Endothelial cell (in vitro differentiated cells): ENCODE measurements around the gene DAB2. TPM values are rescaled to one million over a fixed set of nuclear protein-coding genes. Genes with fewer than 3 reads are reported as not detected.

Source experiments
- DNase-seq: peaks from one replicate; pipeline ENCODE4 v3.0.0; 2021; ENCODE audit warnings: low spot score
- H3K27ac Mint-ChIP-seq: one replicate; pipeline ENCODE4 v1.8.0; 2021; ENCODE audit warnings: mixed read lengths, inconsistent platforms; ENCODE audit not compliant: unreplicated experiment
- H3K27me3 Mint-ChIP-seq: one replicate; pipeline ENCODE4 v1.8.0; 2021; ENCODE audit warnings: mild to moderate bottlenecking, moderate library complexity, mixed read lengths, inconsistent platforms; ENCODE audit not compliant: unreplicated experiment
- H3K36me3 Mint-ChIP-seq: one replicate; pipeline ENCODE4 v1.8.0; 2021; ENCODE audit warnings: mild to moderate bottlenecking, low read depth, mixed read lengths, inconsistent platforms; ENCODE audit not compliant: unreplicated experiment
- H3K4me1 Mint-ChIP-seq: one replicate; pipeline ENCODE4 v1.8.0; 2021; ENCODE audit warnings: mild to moderate bottlenecking, mixed read lengths, inconsistent platforms; ENCODE audit not compliant: unreplicated experiment
- H3K4me3 Mint-ChIP-seq: one replicate; pipeline ENCODE4 v1.8.0; 2021; ENCODE audit warnings: mild to moderate bottlenecking, mixed read lengths, inconsistent platforms; ENCODE audit not compliant: unreplicated experiment
- H3K9me3 Mint-ChIP-seq: one replicate; pipeline ENCODE4 v1.8.0; 2021; ENCODE audit warnings: mixed read lengths, inconsistent platforms; ENCODE audit not compliant: unreplicated experiment
- total RNA-seq: library from RNA; stranded (reverse); fragmentation: NEBNext Ultra II Directional; extraction: Animal tissue kit (Norgen Biotek cat#: 25700); gene quantifications from one replicate; pipeline ENCODE4 v1.2.1, GENCODE V29; 2021; ENCODE audit not compliant: unreplicated experiment
- TF ChIP-seq, protein P1 (sequence below): fragments of 200-600 bp; sonication (generic); IDR thresholded peaks from one replicate; pipeline ENCODE4 v1.5.0; 2021; ENCODE audit warnings: antibody characterized with exemption; ENCODE audit not compliant: unreplicated experiment

DAB2 gene
- total RNA-seq, 1 donor from 2014 or later = 70.7 TPM

DNA sequence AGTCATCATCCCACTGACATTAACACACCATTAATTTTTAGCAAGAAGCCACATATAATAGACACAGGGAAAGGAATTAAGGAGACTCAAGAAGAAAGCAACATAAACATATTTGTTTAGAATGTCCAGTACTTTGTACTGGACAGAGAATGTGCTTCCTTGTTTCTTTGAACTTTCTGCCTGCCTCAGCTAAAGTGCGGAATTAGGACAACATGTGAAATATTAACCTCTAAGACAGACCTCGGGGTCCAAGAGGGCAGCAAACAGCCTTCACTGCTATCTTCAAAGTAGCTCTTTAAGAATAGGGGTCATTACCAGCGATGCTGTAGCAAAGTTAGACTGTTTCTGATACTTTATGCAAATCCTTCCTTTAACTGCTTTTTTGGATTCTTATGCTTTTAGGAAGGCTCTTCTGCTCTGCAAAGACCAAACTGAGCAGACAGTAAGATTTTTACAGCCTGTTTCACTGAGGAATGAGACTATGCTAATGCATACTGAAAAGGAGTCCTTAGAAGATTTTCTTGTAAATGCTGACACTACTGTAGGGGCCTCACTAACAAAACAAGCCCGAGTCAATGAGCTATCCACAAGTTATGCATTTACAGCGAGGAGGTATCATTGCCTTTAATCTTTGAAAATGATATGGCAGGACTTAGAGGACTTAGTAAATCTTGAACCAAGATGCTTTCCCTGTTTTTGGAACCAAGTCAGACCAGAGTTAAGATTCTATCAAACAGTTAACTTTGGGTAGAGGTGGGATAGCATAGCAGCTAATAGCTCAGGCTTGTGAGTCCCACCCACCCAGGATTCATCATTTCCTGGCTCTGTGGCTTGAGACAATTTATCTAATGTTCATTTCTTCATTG lies 23.8 kb downstream of the DAB2 start:
- no peak overlapping the region for H3K27ac Mint-ChIP-seq
- no peaks in the 10 kb centered on the region for H3K9me3 Mint-ChIP-seq
- no peak for DNase-seq
- no peaks in the 10 kb centered on the region for H3K36me3 Mint-ChIP-seq
- H3K4me1 Mint-ChIP-seq = peaks cover 4% of the 10 kb centered on the region
- H3K27me3 Mint-ChIP-seq = no peaks in the 10 kb centered on the region
- no peak overlapping the region for H3K4me3 Mint-ChIP-seq
- TF ChIP-seq, protein P1, sequence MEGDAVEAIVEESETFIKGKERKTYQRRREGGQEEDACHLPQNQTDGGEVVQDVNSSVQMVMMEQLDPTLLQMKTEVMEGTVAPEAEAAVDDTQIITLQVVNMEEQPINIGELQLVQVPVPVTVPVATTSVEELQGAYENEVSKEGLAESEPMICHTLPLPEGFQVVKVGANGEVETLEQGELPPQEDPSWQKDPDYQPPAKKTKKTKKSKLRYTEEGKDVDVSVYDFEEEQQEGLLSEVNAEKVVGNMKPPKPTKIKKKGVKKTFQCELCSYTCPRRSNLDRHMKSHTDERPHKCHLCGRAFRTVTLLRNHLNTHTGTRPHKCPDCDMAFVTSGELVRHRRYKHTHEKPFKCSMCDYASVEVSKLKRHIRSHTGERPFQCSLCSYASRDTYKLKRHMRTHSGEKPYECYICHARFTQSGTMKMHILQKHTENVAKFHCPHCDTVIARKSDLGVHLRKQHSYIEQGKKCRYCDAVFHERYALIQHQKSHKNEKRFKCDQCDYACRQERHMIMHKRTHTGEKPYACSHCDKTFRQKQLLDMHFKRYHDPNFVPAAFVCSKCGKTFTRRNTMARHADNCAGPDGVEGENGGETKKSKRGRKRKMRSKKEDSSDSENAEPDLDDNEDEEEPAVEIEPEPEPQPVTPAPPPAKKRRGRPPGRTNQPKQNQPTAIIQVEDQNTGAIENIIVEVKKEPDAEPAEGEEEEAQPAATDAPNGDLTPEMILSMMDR = no peak

DNA sequence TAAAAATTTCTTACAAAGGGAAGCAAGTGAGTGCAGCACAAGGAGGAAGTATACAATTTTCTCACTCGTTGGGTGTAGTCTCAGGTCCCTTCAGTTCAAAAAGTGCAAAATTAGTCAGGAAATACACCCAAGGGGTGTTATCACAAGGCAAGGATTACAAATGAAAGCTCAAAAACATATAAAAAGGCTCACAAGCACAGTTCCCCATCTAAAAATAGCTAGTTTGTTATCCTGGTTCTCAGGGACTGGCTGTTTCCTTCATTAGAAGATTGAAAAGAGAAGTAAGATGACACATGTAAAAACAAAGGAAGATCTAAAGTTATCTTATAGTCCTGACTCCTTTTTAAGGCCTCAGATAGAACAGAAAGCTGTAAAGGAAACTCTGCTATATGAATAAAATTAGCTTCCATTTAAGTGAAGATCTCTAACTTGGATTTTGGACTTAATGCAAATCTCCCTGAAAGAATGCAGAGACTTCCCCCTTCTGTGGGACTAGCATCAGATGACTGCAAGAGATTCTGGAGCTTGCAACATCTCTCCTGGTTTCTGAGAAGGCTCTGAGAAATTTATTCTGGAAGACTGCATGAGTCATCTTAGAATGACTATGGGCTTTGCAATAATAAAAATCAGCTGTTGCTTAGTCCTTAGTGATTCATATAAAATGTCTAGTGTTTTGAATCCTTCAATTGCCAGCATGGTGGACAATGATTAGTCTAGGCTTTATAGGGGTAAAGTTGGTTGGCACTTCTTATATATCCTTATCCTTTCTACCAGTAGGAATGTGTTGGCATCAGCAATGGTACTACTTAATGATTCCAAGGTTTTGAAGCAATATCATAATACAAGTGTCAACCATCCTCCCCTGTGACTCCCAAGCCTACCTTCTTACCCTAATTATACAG lies 25.4 kb downstream of the DAB2 start:
- TF ChIP-seq, protein P1 = no peak
- Mint-ChIP-seq H3K27me3 (no peaks in the 10 kb centered on the region), H3K27ac (no peak overlapping the region), H3K9me3 (no peaks in the 10 kb centered on the region), H3K4me3 (no peak overlapping the region), H3K4me1 (peaks cover 4% of the 10 kb centered on the region), H3K36me3 (peaks cover 5% of the 10 kb centered on the region)
- no peak for DNase-seq

DNA sequence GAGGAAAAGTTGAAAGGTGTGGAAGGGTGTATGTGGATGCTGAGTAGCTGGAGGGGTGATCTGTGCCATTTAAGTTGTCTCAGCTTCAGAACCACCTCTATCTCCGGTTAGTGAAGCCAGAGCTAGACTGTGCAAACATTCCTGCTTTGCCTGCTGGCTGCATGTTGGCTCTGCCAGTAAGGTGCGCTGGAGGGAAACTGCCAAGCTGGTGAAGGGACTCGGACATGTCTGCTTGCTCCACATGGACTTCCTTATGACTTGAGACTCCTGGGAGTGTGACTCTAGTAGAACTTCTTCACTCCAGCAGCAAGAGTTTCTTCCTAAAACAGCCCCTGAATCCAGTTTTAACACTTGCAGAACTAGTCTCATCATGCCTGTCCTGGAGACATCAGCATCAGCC lies 27.9 kb downstream of the DAB2 start:
- peaks cover 4% of the 10 kb centered on the region for H3K4me1 Mint-ChIP-seq
- H3K27me3 Mint-ChIP-seq = no peaks in the 10 kb centered on the region
- no peaks in the 10 kb centered on the region for H3K9me3 Mint-ChIP-seq
- TF ChIP-seq, protein P1 = no peak
- no peak overlapping the region for H3K27ac Mint-ChIP-seq
- peaks cover 10% of the 10 kb centered on the region for H3K36me3 Mint-ChIP-seq
- no peak overlapping the region for H3K4me3 Mint-ChIP-seq
- DNase-seq = no peak

DNA sequence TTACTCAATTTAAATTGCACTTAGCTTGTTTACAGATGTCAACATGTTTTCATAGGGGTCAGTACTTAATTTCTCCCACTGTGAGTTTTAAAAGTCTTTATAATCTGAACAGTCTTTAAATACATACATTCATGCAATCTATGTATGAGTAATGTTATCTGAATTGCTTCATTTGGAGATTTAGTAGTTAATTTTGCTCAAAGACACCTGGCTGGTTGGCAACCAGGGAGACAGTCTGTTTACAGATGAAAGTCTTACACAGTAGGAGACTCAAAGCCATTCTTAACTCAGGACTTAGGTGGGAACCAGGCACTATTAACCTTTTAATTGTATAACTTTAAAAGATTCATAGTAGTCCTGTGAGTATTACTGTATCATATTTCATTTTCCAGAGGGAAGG lies 29.3 kb downstream of the DAB2 start:
- Mint-ChIP-seq H3K9me3 (no peaks in the 10 kb centered on the region), H3K4me1 (peaks cover 4% of the 10 kb centered on the region), H3K4me3 (no peak overlapping the region), H3K27ac (no peak overlapping the region), H3K36me3 (peaks cover 16% of the 10 kb centered on the region), H3K27me3 (no peaks in the 10 kb centered on the region)
- no peak for DNase-seq
- TF ChIP-seq, protein P1 = no peak
